ENCODE results near the gene PHYHD1. TPM values are rescaled to one million over a fixed set of nuclear protein-coding genes. Genes with fewer than 3 reads are reported as not detected.

PHYHD1 gene
- total and polyA plus RNA-seq, 2 of the 13 experiments (the other 11 are each of a cell fraction or from before 2014, with no cell fraction given): 10.6 to 25.3 TPM

DNA sequence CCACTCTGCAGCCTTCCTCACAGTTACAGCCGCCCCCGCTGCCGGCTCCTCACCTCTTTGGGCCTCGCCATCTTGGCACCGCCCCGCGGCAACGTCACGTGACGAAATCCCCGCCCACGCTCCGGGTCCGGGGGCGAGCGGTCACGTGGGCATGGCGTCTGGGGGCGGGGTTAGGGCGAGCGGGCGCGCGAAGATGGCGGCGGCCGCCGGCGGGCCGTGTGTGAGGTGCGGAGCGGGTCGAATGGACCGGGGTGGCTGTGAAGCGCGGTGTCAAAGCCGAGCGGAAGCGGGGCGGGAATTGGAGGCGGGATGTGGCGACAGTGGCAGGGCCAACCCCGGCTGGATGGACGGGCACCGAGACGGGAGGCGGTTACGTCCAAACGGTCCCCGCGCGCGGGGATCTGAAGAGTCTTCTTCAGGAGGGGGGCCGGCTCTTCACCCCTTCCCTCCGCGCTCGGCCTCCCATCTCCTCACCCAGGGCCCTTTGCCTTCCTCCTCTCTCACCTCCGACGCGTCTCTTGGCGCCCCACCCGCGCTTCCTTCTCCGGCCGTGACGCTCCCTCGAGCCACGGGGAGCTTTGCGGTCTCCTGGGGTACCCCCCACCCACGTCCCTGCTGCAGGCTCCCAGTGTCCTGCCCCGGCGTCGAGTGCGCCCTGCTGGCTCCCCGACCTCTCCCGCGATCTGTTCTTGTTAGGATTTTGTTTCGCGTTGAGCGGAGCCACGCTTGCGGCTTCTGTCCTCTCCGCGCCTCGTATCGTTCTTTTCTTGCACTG, 26.9 kb downstream of the PHYHD1 start, which contains the start of the genes DOLK and NUP188 (continued):
- TF ChIP-seq AKAP8 (CRISPR knock-in tag; IDR thresholded peaks at IDR 0.05) (peak; percentile 86; the same call in 1 of the 2 replicates), ZNF746 (CRISPR knock-in tag; IDR thresholded peaks at IDR 0.05) (0 out of 2 replicates have a peak, but pooled peaks have one; percentile 26), TBX2 (CRISPR knock-in tag; IDR thresholded peaks at IDR 0.05; ENCODE audit: borderline replicate concordance) (peak; percentile 74; the same call in 1 of the 2 replicates), PAWR (CRISPR knock-in tag; IDR thresholded peaks at IDR 0.05; ENCODE audit: borderline replicate concordance) (no peak), ZSCAN20 (CRISPR knock-in tag; IDR thresholded peaks at IDR 0.05; ENCODE audit: borderline replicate concordance) (no peak), SALL2 (CRISPR knock-in tag; IDR thresholded peaks at IDR 0.05) (peak; percentile 95; the same call in 1 of the 2 replicates), NCOA5 (CRISPR knock-in tag; IDR thresholded peaks at IDR 0.05) (no peak), ZSCAN22 (CRISPR knock-in tag; IDR thresholded peaks at IDR 0.05) (no peak), NONO (IDR thresholded peaks at IDR 0.05) (no peak), NONO (CRISPR knock-in tag; conservative IDR thresholded peaks at IDR 0.05) (peak; percentile 90), ZBTB1 (CRISPR knock-in tag; IDR thresholded peaks at IDR 0.05; ENCODE audit: borderline replicate concordance) (no peak), MEIS1 (CRISPR knock-in tag; IDR thresholded peaks at IDR 0.05; ENCODE audit: borderline replicate concordance) (peak; percentile 48; the same call in 1 of the 2 replicates), REPIN1 (CRISPR knock-in tag; IDR thresholded peaks at IDR 0.05; ENCODE audit: borderline replicate concordance, low read depth) (no peak; the same call in 1 of the 2 replicates), ZNF556 (CRISPR knock-in tag; IDR thresholded peaks at IDR 0.05; ENCODE audit: borderline replicate concordance) (no peak; the same call in 1 of the 2 replicates)
- TF ChIP-seq, protein P1, sequence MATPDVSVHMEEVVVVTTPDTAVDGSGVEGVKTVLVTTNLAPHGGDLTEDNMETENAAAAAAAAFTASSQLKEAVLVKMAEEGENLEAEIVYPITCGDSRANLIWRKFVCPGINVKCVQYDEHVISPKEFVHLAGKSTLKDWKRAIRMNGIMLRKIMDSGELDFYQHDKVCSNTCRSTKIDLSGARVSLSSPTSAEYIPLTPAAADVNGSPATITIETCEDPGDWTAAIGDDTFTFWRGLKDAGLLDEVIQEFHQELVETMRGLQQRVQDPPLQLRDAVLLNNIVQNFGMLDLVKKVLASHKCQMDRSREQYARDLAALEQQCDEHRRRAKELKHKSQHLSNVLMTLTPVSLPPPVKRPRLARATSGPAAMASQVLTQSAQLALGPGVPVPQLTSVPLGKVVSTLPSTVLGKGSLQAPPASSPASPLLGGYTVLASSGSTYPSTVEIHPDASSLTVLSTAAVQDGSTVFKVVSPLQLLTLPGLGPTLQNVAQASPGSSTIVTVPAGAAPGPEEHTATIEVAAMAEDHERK (CRISPR knock-in tag; IDR thresholded peaks at IDR 0.05; ENCODE audit: low read depth): peak; percentile 55; the same call in 1 of the 2 replicates
- TF ChIP-seq, protein P2, sequence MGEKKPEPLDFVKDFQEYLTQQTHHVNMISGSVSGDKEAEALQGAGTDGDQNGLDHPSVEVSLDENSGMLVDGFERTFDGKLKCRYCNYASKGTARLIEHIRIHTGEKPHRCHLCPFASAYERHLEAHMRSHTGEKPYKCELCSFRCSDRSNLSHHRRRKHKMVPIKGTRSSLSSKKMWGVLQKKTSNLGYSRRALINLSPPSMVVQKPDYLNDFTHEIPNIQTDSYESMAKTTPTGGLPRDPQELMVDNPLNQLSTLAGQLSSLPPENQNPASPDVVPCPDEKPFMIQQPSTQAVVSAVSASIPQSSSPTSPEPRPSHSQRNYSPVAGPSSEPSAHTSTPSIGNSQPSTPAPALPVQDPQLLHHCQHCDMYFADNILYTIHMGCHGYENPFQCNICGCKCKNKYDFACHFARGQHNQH (CRISPR knock-in tag; IDR thresholded peaks at IDR 0.05): peak; percentile 62; the same call in 1 of the 2 replicates
- TF ChIP-seq, protein P3, sequence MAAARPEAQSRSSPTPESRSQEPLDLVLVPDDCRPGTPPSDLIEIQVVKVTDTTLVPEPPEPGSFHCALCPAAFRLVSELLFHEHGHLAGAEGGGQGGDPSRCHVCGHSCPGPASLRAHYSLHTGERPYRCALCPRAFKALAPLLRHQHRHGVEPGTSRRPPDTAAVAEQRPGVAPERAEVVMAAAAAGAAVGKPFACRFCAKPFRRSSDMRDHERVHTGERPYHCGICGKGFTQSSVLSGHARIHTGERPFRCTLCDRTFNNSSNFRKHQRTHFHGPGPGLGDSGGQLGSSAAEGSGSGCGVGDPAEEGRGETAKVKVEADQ (CRISPR knock-in tag; IDR thresholded peaks at IDR 0.05; ENCODE audit: borderline replicate concordance): no peak
- TF ChIP-seq, protein P4, sequence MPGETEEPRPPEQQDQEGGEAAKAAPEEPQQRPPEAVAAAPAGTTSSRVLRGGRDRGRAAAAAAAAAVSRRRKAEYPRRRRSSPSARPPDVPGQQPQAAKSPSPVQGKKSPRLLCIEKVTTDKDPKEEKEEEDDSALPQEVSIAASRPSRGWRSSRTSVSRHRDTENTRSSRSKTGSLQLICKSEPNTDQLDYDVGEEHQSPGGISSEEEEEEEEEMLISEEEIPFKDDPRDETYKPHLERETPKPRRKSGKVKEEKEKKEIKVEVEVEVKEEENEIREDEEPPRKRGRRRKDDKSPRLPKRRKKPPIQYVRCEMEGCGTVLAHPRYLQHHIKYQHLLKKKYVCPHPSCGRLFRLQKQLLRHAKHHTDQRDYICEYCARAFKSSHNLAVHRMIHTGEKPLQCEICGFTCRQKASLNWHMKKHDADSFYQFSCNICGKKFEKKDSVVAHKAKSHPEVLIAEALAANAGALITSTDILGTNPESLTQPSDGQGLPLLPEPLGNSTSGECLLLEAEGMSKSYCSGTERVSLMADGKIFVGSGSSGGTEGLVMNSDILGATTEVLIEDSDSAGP (CRISPR knock-in tag; IDR thresholded peaks at IDR 0.05; ENCODE audit: borderline replicate concordance): peak; percentile 94; the same call in 1 of the 2 replicates
